NOMO-1 treated with dmso at 0.1 percent for 144 hours (cell line): ENCODE results near the gene NOP16.
"Not testable (repeated sequence)": the region's sequence is repeated elsewhere in the genome, so short reads cannot be mapped to it uniquely, and the experiment has no call there.

ENCODE experiments used
- DNase-seq: peaks from one replicate; lab custom pipeline; 2025; ENCODE audit not compliant: unreplicated experiment; lab: John Stamatoyannopoulos, UW

NOP16 gene

DNA sequence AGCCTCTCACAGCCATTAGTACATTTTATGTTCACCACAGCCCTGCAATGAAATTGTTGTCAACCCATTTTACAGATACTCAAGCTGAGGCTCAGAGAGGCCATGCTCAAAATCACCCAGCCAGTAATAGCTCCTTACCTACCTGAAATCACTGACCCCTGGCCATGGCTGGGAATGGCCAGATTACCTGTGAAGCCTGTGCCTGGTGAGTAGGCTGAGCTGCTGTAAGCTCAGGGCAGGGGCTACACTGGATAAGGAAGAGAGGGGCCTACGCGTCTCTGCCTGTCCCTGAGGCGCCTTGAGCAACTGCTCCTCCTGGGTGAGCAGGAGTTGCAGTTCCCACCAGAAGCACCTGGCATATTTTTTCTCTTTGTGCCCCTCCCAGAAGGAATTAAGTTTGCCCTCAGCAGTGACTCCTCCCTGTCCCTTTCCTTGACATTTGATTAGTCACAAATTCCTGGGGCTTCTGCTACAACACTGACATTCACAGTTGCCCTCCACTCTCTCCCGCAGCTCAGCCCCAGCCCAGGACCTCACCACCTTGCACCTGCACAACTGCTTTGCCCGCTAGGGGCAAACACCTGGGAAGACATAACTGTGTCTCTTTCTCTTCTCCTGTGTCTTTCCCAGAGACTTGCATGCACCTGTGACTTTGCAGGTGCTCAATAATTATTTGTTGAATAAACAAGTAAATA, 22.2 kb upstream of the NOP16 start:
- no peak for DNase-seq

- no peak for DNase-seq
Measured at GRCh38 chr5:176409765-176410164, 21.4 kb upstream of the NOP16 start.

DNA sequence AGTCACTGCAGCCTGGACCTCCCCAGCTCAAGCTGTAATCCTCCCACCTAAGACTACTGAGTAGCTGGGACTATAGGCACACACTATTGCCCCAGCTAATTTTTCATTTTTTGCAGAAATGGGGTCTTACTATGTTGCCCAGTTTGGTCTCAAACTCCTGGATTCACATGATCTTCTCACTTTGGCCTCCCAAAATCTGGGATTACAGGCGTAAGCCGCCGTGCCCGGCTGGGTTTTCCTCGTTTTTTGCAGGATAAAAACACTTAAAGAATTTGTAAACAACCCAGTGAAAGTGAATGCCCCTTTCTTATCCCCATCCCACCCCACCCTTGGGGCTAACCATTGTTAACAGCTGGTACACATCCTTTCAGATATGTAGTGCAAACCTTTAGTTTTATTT, 20.2 kb upstream of the NOP16 start:
- no peak for DNase-seq

DNA sequence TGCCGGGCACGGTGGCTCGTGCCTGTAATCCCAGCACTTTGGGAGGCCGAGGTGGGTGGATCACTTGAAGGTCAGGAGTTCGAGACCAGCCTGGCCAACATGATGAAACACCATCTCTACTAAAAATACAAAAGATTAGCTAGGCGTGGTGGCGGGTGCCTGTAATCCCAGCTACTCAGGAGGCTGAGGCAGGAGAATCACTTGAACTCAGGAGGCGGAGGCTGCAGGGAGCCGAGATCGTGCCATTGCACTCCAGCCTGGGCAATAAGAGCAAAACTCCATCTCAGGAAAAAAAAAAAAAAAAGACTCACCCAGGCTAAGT, 19.8 kb upstream of the NOP16 start:
- not testable (repeated sequence) for DNase-seq

GRCh38 chr5:176407456-176408251, 19.3 kb upstream of the NOP16 start:
- no peak for DNase-seq

- no peak for DNase-seq
Measured at GRCh38 chr5:176406436-176407052, 18.1 kb upstream of the NOP16 start.

GRCh38 chr5:176405656-176406435, 17.4 kb upstream of the NOP16 start:
- DNase-seq: no peak

DNA sequence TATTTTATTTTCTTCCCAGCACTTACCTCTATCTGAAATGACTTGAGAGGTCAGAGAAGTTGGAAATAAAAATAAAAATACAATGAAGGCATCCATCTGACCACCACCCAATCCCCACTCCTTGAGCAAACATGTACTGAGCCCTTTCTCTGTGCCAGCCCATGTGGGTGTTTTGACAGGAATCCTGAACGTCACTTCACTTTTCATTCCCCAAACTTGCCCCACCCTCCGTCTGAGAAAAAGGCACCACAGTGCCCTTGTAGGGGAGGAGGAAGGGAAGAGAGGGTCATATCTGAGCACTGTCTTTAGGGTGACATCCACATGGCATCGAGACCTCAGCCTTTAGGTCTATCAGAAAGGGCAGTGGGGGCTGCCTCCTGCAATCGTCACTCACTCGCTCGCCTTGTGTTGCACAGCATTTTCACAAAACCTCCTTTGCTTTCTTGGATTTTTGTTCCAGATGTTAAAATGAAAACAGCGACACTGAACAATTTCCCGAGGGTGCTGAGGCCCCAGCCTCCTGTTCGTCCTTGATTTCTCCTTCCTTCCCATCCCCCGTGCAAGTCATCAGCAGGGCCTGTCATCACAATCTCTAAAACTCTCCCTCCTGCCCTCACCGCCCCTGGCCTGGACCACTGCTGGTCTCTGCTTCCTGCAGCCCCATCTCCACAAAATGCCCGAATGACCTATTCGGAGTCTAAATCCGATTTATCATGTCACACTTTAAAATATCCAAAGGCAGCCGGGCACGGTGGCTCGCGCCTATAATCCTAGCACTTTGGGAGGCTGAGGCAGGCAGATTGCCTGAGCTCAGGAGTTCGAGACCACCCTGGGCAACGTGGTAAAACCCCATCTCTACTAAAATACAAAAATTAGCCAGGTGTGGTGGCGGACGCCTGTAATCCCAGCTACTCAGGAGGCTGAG, 13.1 kb upstream of the NOP16 start:
- no peak for DNase-seq

- DNase-seq: no peak
Measured at GRCh38 chr5:176400382-176401156, 12.2 kb upstream of the NOP16 start.

DNA sequence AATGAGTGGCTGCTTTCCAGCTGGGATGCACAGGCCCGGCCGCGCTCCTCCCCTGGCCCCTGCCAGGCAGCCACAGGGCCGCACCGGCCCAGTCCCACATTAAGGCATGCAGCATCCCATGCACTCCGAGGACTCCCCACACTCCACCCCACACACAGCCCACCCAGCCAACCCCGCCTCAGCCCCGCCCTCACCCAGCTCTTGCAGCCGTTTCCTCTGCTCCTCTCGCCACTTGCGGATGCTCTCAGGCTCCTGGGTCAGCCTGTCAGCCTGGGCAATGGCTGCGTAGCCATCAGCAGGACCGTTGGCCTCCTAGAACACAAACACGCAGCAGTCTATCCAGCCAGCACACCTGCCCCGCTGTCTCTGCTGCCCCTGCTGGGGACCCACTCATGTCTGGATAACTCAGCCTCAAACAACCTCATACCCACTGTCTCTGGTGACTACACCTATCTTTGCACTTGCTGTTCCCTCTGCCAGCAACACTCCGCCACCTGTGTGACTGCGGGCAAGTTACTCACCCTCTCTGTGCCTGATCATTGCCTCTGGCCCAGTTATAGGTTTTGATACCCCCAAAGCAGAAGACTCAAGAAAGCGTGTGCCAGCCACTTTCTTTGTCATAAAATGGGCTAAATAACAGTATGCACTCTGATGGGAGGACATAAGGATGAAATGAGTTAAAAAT, 9.5 kb upstream of the NOP16 start:
- DNase-seq: no peak

GRCh38 chr5:176396330-176396729, 7.9 kb upstream of the NOP16 start:
- DNase-seq: no peak

GRCh38 chr5:176394881-176395675, 6.7 kb upstream of the NOP16 start:
- no peak for DNase-seq

DNA sequence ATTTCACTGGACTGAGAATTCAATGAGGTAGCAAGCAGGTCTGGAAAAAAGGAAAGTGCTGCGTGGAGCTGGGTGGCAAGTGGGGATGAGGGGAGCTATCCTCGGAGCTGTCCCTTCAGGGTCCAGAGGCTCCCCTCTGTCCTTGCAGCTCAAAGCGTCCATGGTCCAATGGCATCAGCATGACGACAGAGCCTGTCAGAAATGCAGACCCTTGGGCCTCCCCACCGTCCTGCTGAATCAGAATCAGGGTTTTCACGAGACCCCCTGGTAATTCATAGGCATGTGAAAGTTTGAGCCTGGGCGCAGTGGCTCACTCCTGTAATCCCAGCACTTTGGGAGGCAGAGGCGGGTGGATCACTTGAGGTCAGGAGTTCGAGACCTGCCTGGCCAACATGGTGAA, 5.7 kb upstream of the NOP16 start:
- DNase-seq: no peak

GRCh38 chr5:176392526-176392925, 4.1 kb upstream of the NOP16 start:
- no peak for DNase-seq

DNA sequence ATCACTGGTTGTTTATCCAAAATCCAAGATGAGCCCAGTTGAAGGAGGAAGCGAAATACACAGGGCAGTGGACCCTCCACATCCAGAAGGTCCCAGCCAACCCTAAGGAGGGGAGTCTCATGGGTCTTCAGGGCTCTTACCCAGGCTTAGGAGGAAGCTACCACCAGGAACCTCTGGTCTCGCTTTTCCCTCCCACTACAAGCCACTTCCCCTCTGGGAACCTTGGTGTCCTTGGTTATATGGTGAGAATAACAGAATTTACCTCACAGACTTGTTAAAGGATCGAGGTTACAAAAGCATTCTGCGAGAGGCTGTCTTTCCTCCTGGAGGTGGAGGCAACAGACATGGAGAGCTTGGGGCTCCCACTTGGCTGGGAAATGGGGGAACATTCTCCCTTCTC, 3.6 kb upstream of the NOP16 start:
- DNase-seq: no peak

DNA sequence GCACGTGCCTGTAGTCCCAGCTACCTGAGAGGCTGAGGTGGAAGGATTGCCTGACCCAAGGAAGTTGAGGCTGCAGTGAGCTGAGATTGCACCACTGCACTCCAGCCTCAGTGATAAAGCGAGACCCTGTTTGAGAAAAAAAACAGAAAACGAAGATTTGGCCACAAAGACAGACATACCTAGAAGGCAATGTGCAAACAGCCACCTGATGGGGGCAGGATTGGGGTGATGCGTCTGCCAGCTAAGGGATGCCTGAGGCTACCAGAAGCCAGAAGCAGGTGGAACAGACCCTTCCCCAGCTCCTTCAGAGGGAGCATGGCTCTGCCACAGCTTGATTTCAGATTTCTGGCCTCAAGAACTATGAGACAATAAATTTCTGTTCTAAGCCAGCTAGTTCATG, 3.1 kb upstream of the NOP16 start:
- DNase-seq: no peak

- no peak for DNase-seq
Measured at GRCh38 chr5:176389135-176390123, 1.0 kb upstream of the NOP16 start.
